ENCODE measurements around the gene RPL15.
"Not testable (repeated sequence)": the region's sequence is repeated elsewhere in the genome, so short reads cannot be mapped to it uniquely, and the experiment has no call there.

Gene RPL15

GRCh38 chr3:23916886-23917678 is at the start of gene RPL15, which contains the start of gene NKIRAS1:
TSS of gene RPL15 (plus strand) at chr3:23917132. CDS start at chr3:23917860, 728 bp downstream.
TSS of gene NKIRAS1 (minus strand) at chr3:23916990. CDS start at chr3:23910904, 6,086 bp downstream.
- FAIRE-seq (peak; percentile 65), DNase-seq (ENCODE audit: low spot score) (peak; percentile 91)

- DNase-seq (ENCODE audit: low spot score) (no peak), FAIRE-seq (no peak)
Observed at GRCh38 chr3:23867400-23867799, 49.5 kb upstream of the RPL15 start.

GRCh38 chr3:23867838-23868237 is 49.1 kb upstream of the RPL15 start:
- no peak for DNase-seq (ENCODE audit: low spot score)
- FAIRE-seq = no peak

- DNase-seq (ENCODE audit: low spot score) (no peak), FAIRE-seq (no peak)
Observed at GRCh38 chr3:23869977-23870662, 46.8 kb upstream of the RPL15 start.

- not testable (repeated sequence) for FAIRE-seq; DNase-seq (ENCODE audit: low spot score)
Observed at GRCh38 chr3:23870663-23871043, 46.3 kb upstream of the RPL15 start.

GRCh38 chr3:23871361-23871760 is 45.6 kb upstream of the RPL15 start:
- DNase-seq (ENCODE audit: low spot score); FAIRE-seq: not testable (repeated sequence)

- DNase-seq (ENCODE audit: low spot score) = no peak
Observed at GRCh38 chr3:23872330-23872729, 44.6 kb upstream of the RPL15 start.

GRCh38 chr3:23873941-23874340 is 43.0 kb upstream of the RPL15 start:
- DNase-seq (ENCODE audit: low spot score) (no peak), FAIRE-seq (no peak)

More at GRCh38 chr3:23872330-23872729, 44.6 kb upstream of the RPL15 start:
- FAIRE-seq = no peak

- no peak for FAIRE-seq
Observed at GRCh38 chr3:23874359-23875112, 42.4 kb upstream of the RPL15 start.

GRCh38 chr3:23875113-23875725 is 41.7 kb upstream of the RPL15 start:
- DNase-seq (ENCODE audit: low spot score) = no peak
- FAIRE-seq = no peak

More at GRCh38 chr3:23874359-23875112, 42.4 kb upstream of the RPL15 start:
- DNase-seq (ENCODE audit: low spot score) = no peak

- FAIRE-seq = no peak
- DNase-seq (ENCODE audit: low spot score) = no peak
Observed at GRCh38 chr3:23876923-23877322, 40.0 kb upstream of the RPL15 start.

- FAIRE-seq = no peak
Observed at GRCh38 chr3:23877329-23877980, 39.5 kb upstream of the RPL15 start.

GRCh38 chr3:23879485-23879884 is 37.4 kb upstream of the RPL15 start:
- no peak for DNase-seq (ENCODE audit: low spot score)

More at GRCh38 chr3:23877329-23877980, 39.5 kb upstream of the RPL15 start:
- peak; percentile 8 for DNase-seq (ENCODE audit: low spot score)

GRCh38 chr3:23880703-23881339 is 36.1 kb upstream of the RPL15 start:
- no peak for DNase-seq (ENCODE audit: low spot score)
- FAIRE-seq = no peak

More at GRCh38 chr3:23879485-23879884, 37.4 kb upstream of the RPL15 start:
- FAIRE-seq = no peak

- not testable (repeated sequence) for FAIRE-seq
Observed at GRCh38 chr3:23881993-23882392, 34.9 kb upstream of the RPL15 start.

GRCh38 chr3:23882487-23882918 is 34.4 kb upstream of the RPL15 start:
- DNase-seq (ENCODE audit: low spot score) (no peak), FAIRE-seq (no peak)

More at GRCh38 chr3:23881993-23882392, 34.9 kb upstream of the RPL15 start:
- not testable (repeated sequence) for DNase-seq (ENCODE audit: low spot score)

- no peak for FAIRE-seq
Observed at GRCh38 chr3:23884481-23884880, 32.5 kb upstream of the RPL15 start.

GRCh38 chr3:23885210-23885609 is 31.7 kb upstream of the RPL15 start:
- no peak for DNase-seq (ENCODE audit: low spot score)
- FAIRE-seq = no peak

More at GRCh38 chr3:23884481-23884880, 32.5 kb upstream of the RPL15 start:
- DNase-seq (ENCODE audit: low spot score) = no peak

- DNase-seq (ENCODE audit: low spot score) (no peak), FAIRE-seq (no peak)
Observed at GRCh38 chr3:23886311-23886710, 30.6 kb upstream of the RPL15 start.
